A673 (cell line): ENCODE measurements around the gene EHD4. TPM values are rescaled to one million over a fixed set of nuclear protein-coding genes. Genes with fewer than 3 reads are reported as not detected.

Experiments
- BruUV-seq: library from RNA; stranded (reverse); fragments of 400-500 nt; replicated peaks from 2 replicates; lab custom pipeline; 2021; lab: Mats Ljungman, UMichigan
- CTCF ChIA-PET: fragments of 300-600 bp; sonication (Branson Sonifier 250); formaldehyde crosslinking; loops from one replicate; lab custom pipeline; 2022; ENCODE audit warnings: antibody characterized with exemption; lab: Charles Lee
- POLR2A ChIA-PET: fragments of 300-600 bp; sonication (Branson Sonifier 250); formaldehyde crosslinking; loops from one replicate; lab custom pipeline; 2022; ENCODE audit warnings: antibody characterized with exemption; ENCODE audit not compliant: low non-redundant PET; lab: Charles Lee
- DNase-seq: peaks from one replicate; pipeline ENCODE4 v3.0.0-alpha.2; 2015; ENCODE audit warnings: low spot score
- H3K27ac ChIP-seq: fragments of 200-600 bp; sonication (generic); 2 replicates; pipeline ENCODE4 v1.5.1; 2016; ENCODE audit warnings: mixed run types, low read depth, mild to moderate bottlenecking, mixed read lengths, antibody characterized with exemption, low read length; ENCODE audit not compliant: poor library complexity, severe bottlenecking
- H3K27me3 ChIP-seq: fragments of 200-600 bp; sonication (generic); replicated peaks from 2 replicates; pipeline ENCODE4 v1.6.1; 2017; ENCODE audit warnings: mixed run types, low read depth, mild to moderate bottlenecking, mixed read lengths, antibody characterized with exemption, low read length; ENCODE audit not compliant: insufficient read depth, poor library complexity
- H3K36me3 ChIP-seq: fragments of 200-600 bp; sonication (generic); 2 replicates; pipeline ENCODE4 v1.6.1; 2016; ENCODE audit warnings: mixed run types, mild to moderate bottlenecking, mixed read lengths, antibody characterized with exemption, low read length; ENCODE audit not compliant: insufficient read depth, poor library complexity, severe bottlenecking
- H3K4me1 ChIP-seq: fragments of 200-600 bp; sonication (generic); 2 replicates; pipeline ENCODE4 v1.6.1; 2017; ENCODE audit warnings: mixed run types, mild to moderate bottlenecking, mixed read lengths, antibody characterized with exemption, low read length; ENCODE audit not compliant: insufficient read depth, poor library complexity, severe bottlenecking
- H3K4me3 ChIP-seq: fragments of 200-600 bp; sonication (generic); 2 replicates; pipeline ENCODE4 v1.5.1; 2016; ENCODE audit warnings: low read depth, mixed run types, mild to moderate bottlenecking, mixed read lengths, low read length; ENCODE audit not compliant: poor library complexity, severe bottlenecking
- H3K9me3 ChIP-seq: fragments of 200-600 bp; sonication (generic); 2 replicates; pipeline ENCODE4 v1.6.1; 2016; ENCODE audit warnings: mixed run types, low read depth, mild to moderate bottlenecking, mixed read lengths, antibody characterized with exemption, low read length; ENCODE audit not compliant: poor library complexity, severe bottlenecking
- CTCF ChIP-seq: fragments of 300-800, 200-600 bp; sonication (generic); conservative IDR thresholded peaks from 2 replicates; pipeline ENCODE4 v1.5.1; 2017; ENCODE audit warnings: low read depth, mild to moderate bottlenecking, antibody characterized with exemption, low read length, moderate library complexity, mixed read lengths
- EZH2 ChIP-seq: fragments of 200-600 bp; sonication (generic); IDR thresholded peaks from 2 replicates; pipeline ENCODE4 v1.6.1; 2017; ENCODE audit warnings: borderline replicate concordance, low read depth, mild to moderate bottlenecking, mixed read lengths, antibody characterized with exemption, low read length; ENCODE audit not compliant: poor library complexity, severe bottlenecking
- intact Hi-C: fragments of 100-400 bp; cut with micrococcal nuclease; formaldehyde crosslinking; loops from one replicate; pipeline ENCODE4 v1.10.0; 2022; ENCODE audit not compliant: unreplicated experiment
- total RNA-seq: library from RNA; stranded (reverse); gene quantifications from 2 replicates; pipeline ENCODE4 v1.2.3, GENCODE V29; 2021

The EHD4 gene
- total RNA-seq, 1 experiment from 2014 or later: 29.4 TPM

GRCh38 chr15:41967506-41968206, 4.7 kb downstream of the EHD4 start:
- peak overlapping the region; percentile 79 for H3K27ac ChIP-seq
- no peak overlapping the region for H3K4me3 ChIP-seq
- TF ChIP-seq CTCF (no peak), EZH2 (no peak)
- H3K36me3 ChIP-seq: no peaks in the 10 kb centered on the region
- intact Hi-C loops: no loop called here
- ChIA-PET CTCF (no interaction called here), POLR2A (interaction anchor here (0.7 kb wide), 1 partner anchor 140 kb away, joined by 3 read pairs; the partner anchor contains the start of gene JMJD7)
- H3K4me1 ChIP-seq: peaks cover 50% of the 10 kb centered on the region
- BruUV-seq: no TSS peak
- no peaks in the 10 kb centered on the region for H3K9me3 ChIP-seq
- DNase-seq: peak; percentile 88
- no peaks in the 10 kb centered on the region for H3K27me3 ChIP-seq

GRCh38 chr15:41966920-41967465, 5.4 kb downstream of the EHD4 start:
- intact Hi-C loops: no loop called here
- Histone ChIP-seq H3K27ac (peak overlapping the region; percentile 79), H3K4me3 (no peak overlapping the region), H3K36me3 (no peaks in the 10 kb centered on the region), H3K27me3 (no peaks in the 10 kb centered on the region), H3K4me1 (peaks cover 50% of the 10 kb centered on the region), H3K9me3 (no peaks in the 10 kb centered on the region)
- no peak for DNase-seq
- BruUV-seq: no TSS peak
- ChIA-PET CTCF (no interaction called here), POLR2A (no interaction called here)
- TF ChIP-seq EZH2: no peak
- no peak for TF ChIP-seq CTCF

- H3K27me3 ChIP-seq: no peaks in the 10 kb centered on the region
- TF ChIP-seq CTCF: no peak
- TF ChIP-seq EZH2: no peak
- no peaks in the 10 kb centered on the region for H3K36me3 ChIP-seq
- no peak overlapping the region for H3K4me3 ChIP-seq
- no TSS peak for BruUV-seq
- peaks cover 50% of the 10 kb centered on the region for H3K4me1 ChIP-seq
- ChIA-PET CTCF (no interaction called here), POLR2A (no interaction called here)
- peak overlapping the region; percentile 79 for H3K27ac ChIP-seq
- H3K9me3 ChIP-seq: no peaks in the 10 kb centered on the region
- DNase-seq: no peak
- intact Hi-C loops: no loop called here
These were observed 5.9 kb downstream of the EHD4 start for GRCh38 chr15:41966414-41966812.
